GM12874 (cell line): ENCODE data around the gene CTNNA2.

Source experiments
- TF ChIP-seq, protein P1 (sequence below): IDR thresholded peaks from 2 replicates; pipeline ENCODE4 v1.5.1; 2011; ENCODE audit warnings: low read depth, mild to moderate bottlenecking, control low read depth, low read length, moderate library complexity; ENCODE audit not compliant: insufficient read depth

The CTNNA2 gene

DNA sequence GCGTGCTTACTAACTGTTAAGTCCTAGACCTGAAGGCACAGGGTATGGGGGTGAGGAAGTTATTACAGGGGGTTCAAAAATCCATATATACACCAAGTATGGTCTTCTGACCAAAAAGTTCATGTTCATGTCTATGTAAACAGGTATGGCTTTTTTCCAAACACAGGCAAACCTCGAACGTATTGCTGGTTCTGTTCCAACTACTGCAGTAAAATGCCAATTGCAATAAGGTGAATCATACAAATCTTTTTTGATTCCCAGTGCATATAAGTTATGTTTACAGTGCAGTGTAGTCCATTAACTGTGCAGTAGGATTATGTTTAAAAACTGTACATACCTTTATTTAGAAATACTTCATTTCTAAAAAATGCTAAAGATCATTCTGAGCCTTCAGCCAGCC, 1037.0 kb downstream of the CTNNA2 start:
- TF ChIP-seq, protein P1, sequence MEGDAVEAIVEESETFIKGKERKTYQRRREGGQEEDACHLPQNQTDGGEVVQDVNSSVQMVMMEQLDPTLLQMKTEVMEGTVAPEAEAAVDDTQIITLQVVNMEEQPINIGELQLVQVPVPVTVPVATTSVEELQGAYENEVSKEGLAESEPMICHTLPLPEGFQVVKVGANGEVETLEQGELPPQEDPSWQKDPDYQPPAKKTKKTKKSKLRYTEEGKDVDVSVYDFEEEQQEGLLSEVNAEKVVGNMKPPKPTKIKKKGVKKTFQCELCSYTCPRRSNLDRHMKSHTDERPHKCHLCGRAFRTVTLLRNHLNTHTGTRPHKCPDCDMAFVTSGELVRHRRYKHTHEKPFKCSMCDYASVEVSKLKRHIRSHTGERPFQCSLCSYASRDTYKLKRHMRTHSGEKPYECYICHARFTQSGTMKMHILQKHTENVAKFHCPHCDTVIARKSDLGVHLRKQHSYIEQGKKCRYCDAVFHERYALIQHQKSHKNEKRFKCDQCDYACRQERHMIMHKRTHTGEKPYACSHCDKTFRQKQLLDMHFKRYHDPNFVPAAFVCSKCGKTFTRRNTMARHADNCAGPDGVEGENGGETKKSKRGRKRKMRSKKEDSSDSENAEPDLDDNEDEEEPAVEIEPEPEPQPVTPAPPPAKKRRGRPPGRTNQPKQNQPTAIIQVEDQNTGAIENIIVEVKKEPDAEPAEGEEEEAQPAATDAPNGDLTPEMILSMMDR = no peak

DNA sequence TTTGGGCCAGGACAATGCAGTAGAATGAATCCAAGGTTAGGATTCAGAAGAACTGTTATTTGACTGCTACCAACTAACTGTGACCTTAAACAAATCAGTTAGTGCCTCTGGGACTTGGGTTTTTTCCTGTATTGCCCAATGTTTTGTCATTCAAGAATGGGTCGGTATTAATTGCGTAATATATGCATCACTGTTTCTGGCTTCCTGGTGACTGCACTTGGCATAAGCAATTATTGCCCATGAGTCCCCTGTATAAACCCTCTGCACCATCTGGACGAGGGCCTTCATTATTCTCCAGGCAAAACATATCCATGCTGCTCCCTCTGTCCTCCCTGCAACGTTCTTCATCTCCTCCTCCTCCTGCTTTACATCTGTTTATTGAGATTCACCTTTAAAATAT, 1047.5 kb downstream of the CTNNA2 start:
- TF ChIP-seq, protein P1 = no peak

DNA sequence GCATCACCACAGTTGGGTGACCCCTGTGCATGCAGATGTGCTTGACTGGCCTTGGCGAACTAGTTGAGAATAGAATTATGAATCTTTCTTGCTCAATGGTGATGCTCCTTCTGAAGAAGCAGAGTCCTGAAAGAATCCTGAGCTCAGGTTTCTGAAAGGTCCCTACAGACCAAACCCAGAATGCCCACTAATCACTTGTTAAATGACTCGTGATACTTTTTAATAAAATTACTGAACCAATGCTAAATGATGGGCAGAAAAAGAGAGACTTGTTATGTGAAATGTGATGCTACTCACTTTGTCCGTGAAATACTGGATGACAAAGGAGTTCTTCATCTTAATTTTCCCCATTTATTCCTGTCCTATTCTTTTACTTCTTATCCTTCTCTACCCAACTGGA, 1055.2 kb downstream of the CTNNA2 start:
- TF ChIP-seq, protein P1 = no peak

DNA sequence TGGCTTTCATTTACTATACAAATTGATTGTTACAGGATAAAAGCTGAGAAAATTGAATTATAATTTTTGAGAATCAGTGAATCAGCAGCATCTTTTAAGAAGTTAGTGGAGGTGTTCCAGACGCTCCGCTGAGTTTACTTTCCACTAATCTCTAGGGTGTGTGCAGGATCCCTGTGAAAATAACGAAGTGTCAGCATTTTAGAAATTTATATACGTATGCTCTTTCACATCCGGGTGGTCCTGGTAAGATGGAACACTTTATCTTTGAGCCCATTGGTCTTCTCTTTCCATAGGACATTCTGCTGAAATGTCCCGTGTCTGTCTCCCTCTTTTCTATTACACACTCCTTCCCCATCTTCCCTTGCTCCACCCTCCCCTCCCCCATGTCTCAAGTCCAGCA, 1060.3 kb downstream of the CTNNA2 start:
- TF ChIP-seq, protein P1 = no peak

DNA sequence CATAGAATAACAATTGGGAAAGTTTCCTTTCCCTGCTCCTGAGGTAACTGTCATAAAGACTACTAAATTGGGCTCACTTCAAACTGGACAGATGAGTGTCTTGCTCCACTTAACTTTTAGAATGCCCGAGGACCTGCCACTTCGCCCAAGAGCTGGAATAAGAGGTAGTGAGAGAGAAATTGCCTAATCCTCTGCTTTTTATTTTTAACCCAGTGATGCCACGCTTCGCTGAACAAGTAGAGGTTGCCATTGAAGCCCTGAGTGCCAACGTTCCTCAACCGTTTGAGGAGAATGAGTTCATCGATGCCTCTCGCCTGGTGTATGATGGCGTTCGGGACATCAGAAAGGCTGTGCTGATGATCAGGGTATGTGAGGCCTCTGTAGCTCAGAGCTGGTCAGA, 1061.1 kb downstream of the CTNNA2 start:
- TF ChIP-seq, protein P1 = no peak

DNA sequence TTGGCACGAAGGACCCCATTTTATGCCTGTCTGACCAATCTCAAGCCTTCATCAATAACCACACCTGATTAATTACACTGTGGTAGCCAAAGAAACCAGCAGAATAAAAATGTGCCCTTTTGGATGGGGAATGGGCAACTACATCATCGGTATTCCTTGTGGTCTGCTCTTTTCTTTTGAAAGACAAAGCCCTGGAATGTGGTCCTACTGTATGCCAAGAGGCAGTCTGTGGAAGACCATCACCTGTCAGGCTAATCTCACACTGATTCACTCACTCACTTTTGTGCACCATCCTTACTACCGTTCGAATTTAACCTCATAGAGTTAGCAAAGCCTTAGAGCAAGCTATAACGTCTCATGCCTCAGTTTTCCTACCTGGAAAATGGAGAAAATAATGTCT, 1066.9 kb downstream of the CTNNA2 start:
- TF ChIP-seq, protein P1 = no peak

DNA sequence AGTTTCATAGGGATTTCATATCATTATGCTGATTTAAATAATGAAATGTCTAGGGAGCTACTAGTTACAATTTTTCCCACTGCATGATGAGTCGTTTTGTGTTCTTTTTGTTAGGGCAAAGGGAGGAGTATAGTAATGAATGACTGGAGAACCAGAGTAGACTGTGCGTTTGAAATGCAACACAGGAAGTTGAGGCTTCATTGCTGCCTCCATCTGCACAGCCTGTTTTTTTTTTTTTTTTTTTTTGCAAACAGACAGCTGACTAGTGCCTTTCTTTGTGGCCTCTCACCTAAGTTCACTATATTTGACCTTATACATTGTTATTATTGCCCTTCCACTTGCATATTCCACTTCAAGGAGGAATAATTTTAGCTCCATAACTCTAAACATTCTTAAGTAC, 1078.4 kb downstream of the CTNNA2 start:
- TF ChIP-seq, protein P1 = no peak

DNA sequence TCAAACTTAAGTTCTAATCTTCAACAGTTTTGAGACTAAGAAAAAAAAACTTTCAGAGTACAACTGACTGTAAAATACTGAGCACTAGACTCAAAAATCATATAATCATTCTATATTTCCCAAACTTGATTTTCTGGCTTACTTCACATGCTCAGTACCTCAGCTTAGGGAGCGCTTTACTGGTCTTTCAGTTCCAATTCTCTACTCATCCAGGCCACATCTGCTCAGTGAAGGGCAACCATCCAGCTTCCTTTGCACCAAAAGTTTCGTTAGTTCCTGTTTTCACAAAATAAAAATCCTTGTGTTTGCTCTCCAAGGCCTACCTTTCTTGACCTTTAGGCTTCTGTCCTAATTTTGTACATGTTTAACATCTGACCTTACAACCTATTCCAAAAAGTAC, 1079.3 kb downstream of the CTNNA2 start:
- TF ChIP-seq, protein P1 = no peak
